Mesenchymal stem cell (in vitro differentiated cells and primary cell): ENCODE measurements around the gene WDFY3.

Experiments
- DNase-seq: peaks from one replicate; pipeline ENCODE4 v3.0.0-alpha.2; 2013
- H2AFZ ChIP-seq: one replicate; pipeline ENCODE4 v1.6.1; 2013; ENCODE audit warnings: low read depth, mild to moderate bottlenecking, control low read depth, inconsistent platforms, low read length, moderate library complexity
- H2AK5ac ChIP-seq: 2 replicates; pipeline ENCODE4 v1.6.1; 2013; ENCODE audit warnings: low read length, moderate library complexity, mild to moderate bottlenecking, inconsistent platforms; ENCODE audit not compliant: severe bottlenecking
- H2BK120ac ChIP-seq: one replicate; pipeline ENCODE4 v1.6.1; 2013; ENCODE audit warnings: low read depth, mild to moderate bottlenecking, inconsistent platforms, low read length, moderate library complexity
- H2BK12ac ChIP-seq, 2 experiments: one replicate each; pipeline ENCODE4 v1.6.1; 2013; ENCODE audit warnings: inconsistent platforms in 2 of 2, low read length in 2 of 2, mild to moderate bottlenecking in 2 of 2, moderate library complexity in 2 of 2, control low read depth in 1 of 2
- H2BK15ac ChIP-seq: one replicate; pipeline ENCODE4 v1.6.1; 2013; ENCODE audit warnings: mild to moderate bottlenecking, low read depth, inconsistent platforms; ENCODE audit not compliant: poor library complexity, severe bottlenecking
- H2BK5ac ChIP-seq: 2 replicates; pipeline ENCODE4 v1.6.1; 2013; ENCODE audit warnings: low read depth, mild to moderate bottlenecking, low read length, control low read depth, inconsistent platforms; ENCODE audit not compliant: poor library complexity, severe bottlenecking
- H3K14ac ChIP-seq, 2 experiments: one replicate each; pipeline ENCODE4 v1.6.1; 2013; ENCODE audit warnings: inconsistent platforms in 2 of 2, low read length in 2 of 2, control low read depth in 1 of 2, mild to moderate bottlenecking in 1 of 2, moderate library complexity in 1 of 2
- H3K18ac ChIP-seq, 2 experiments: one replicate each; pipeline ENCODE4 v1.6.1; 2013; ENCODE audit warnings: inconsistent platforms in 2 of 2, low read length in 2 of 2, control low read depth in 1 of 2, low read depth in 1 of 2, mild to moderate bottlenecking in 1 of 2
- H3K23ac ChIP-seq, 2 experiments: one replicate each; pipeline ENCODE4 v1.6.1; 2013; ENCODE audit warnings: inconsistent platforms in 2 of 2, low read length in 2 of 2, mild to moderate bottlenecking in 2 of 2, moderate library complexity in 2 of 2, control low read depth in 1 of 2
- H3K27ac ChIP-seq: 2 replicates; pipeline ENCODE4 v1.5.1; 2013; ENCODE audit warnings: mild to moderate bottlenecking, moderate library complexity, low read length, control low read depth, inconsistent platforms; ENCODE audit not compliant: poor library complexity, severe bottlenecking
- H3K27me3 ChIP-seq, 2 experiments: 2 replicates each; pipeline versions ENCODE4 v1.6.1 to v1.7.0; 2013; ENCODE audit warnings: low read length in 2 of 2, mild to moderate bottlenecking in 2 of 2, moderate library complexity in 2 of 2, control low read depth in 1 of 2, inconsistent platforms in 1 of 2; ENCODE audit not compliant: control insufficient read depth in 1 of 2, insufficient read depth in 1 of 2
- H3K36me3 ChIP-seq, 2 experiments: 2 replicates each; pipeline versions ENCODE4 v1.6.1 to v1.7.0; 2013; ENCODE audit warnings: low read length in 2 of 2, control low read depth in 1 of 2, inconsistent platforms in 1 of 2, low read depth in 1 of 2, mild to moderate bottlenecking in 1 of 2; ENCODE audit not compliant: insufficient read depth in 2 of 2, control insufficient read depth in 1 of 2
- H3K4ac ChIP-seq, 2 experiments: one replicate each; pipeline ENCODE4 v1.6.1; 2013; ENCODE audit warnings: inconsistent platforms in 2 of 2, low read length in 2 of 2, mild to moderate bottlenecking in 2 of 2, moderate library complexity in 2 of 2, control low read depth in 1 of 2, low read depth in 1 of 2
- H3K4me1 ChIP-seq: 2 replicates; pipeline ENCODE4 v1.6.1; 2013; ENCODE audit warnings: low read depth, low read length, control low read depth; ENCODE audit not compliant: control insufficient read depth, insufficient read depth
- H3K4me2 ChIP-seq: 2 replicates; pipeline ENCODE4 v1.6.1; 2013; ENCODE audit warnings: low read length, mild to moderate bottlenecking, inconsistent platforms; ENCODE audit not compliant: poor library complexity, severe bottlenecking
- H3K4me3 ChIP-seq, 2 experiments: 2 replicates each; pipeline versions ENCODE4 v1.5.1 to v1.7.0; 2013; ENCODE audit warnings: low read length in 2 of 2, mild to moderate bottlenecking in 2 of 2, control low read depth in 1 of 2, low read depth in 1 of 2; ENCODE audit not compliant: insufficient read depth in 1 of 2
- H3K79me1 ChIP-seq: replicated peaks from 2 replicates; pipeline ENCODE4 v1.6.1; 2013; ENCODE audit warnings: mild to moderate bottlenecking, control low read depth, low read length, inconsistent platforms; ENCODE audit not compliant: poor library complexity, severe bottlenecking
- H3K9ac ChIP-seq: 2 replicates; pipeline ENCODE4 v1.7.0; 2013; ENCODE audit warnings: mild to moderate bottlenecking, low read length, moderate library complexity
- H3K9me3 ChIP-seq: 2 replicates; pipeline ENCODE4 v1.7.0; 2013; ENCODE audit warnings: mild to moderate bottlenecking, low read length; ENCODE audit not compliant: control insufficient read depth
- H4K8ac ChIP-seq: one replicate; pipeline ENCODE4 v1.6.1; 2013; ENCODE audit warnings: inconsistent platforms, mild to moderate bottlenecking, low read length, moderate library complexity
- H4K91ac ChIP-seq: one replicate; pipeline ENCODE4 v1.6.1; 2013; ENCODE audit warnings: mild to moderate bottlenecking, low read length, inconsistent platforms
- WGBS: methylation state at CpG from one replicate; pipeline ENCODE4 v1.1.7; 2013; ENCODE audit warnings: mixed read lengths; 5-methylcytosine and 5-hydroxymethylcytosine counted together

Gene WDFY3

DNA sequence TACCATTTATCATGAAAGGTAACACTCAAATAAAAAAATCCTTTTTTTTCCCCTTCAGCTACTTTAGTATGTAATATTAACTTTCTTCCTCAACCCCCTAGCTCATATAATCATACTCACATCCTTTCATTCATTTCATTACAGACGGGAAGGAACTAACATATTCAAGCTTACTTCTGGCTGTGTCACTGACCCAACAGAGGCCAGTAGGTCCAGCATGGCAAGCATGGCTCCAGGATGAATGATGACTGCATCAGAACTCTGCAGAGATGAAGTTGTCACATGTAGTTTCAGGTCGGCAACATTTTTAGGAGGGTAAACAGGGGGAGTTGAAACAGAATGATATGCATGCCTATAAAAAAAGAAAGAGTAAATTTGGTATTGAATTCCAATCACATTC lies 163.4 kb downstream of the WDFY3 start:
- Histone ChIP-seq H3K4me2 (no peak overlapping the region), H3K9me3 (no peaks in the 10 kb centered on the region), H3K4me1 (no peaks in the 10 kb centered on the region), H2AFZ (no peak overlapping the region), H3K4me3 (no peak overlapping the region), H2BK12ac (no peak overlapping the region), H2AK5ac (no peak overlapping the region), H3K27me3 (no peaks in the 10 kb centered on the region), H2BK15ac (no peak overlapping the region), H3K23ac (no peak overlapping the region), H2BK5ac (no peak overlapping the region), H4K91ac (no peak overlapping the region), H3K18ac (no peak overlapping the region), H3K79me1 (peaks cover 4% of the 10 kb centered on the region), H3K27ac (no peak overlapping the region), H2BK120ac (no peak overlapping the region), H3K4ac (no peak overlapping the region), H3K9ac (no peak overlapping the region), H3K14ac (no peak overlapping the region), H3K36me3 (peaks cover 19 to 62% of the 10 kb centered on the region in 2 experiments), H4K8ac (no peak overlapping the region)
- no peak for DNase-seq
- WGBS, result 93% methylated on average over 1 of the region's 2 CpGs

- Histone ChIP-seq H3K4ac (no peak overlapping the region), H3K14ac (no peak overlapping the region), H2AFZ (no peak overlapping the region), H3K23ac (no peak overlapping the region), H3K79me1 (peaks cover 6% of the 10 kb centered on the region), H2BK120ac (no peak overlapping the region), H2AK5ac (no peak overlapping the region), H3K9ac (no peak overlapping the region), H2BK12ac (no peak overlapping the region), H4K8ac (no peak overlapping the region), H3K36me3 (peaks cover 19 to 66% of the 10 kb centered on the region in 2 experiments), H3K27ac (no peak overlapping the region), H2BK15ac (no peak overlapping the region), H3K4me1 (no peaks in the 10 kb centered on the region), H3K9me3 (no peaks in the 10 kb centered on the region), H3K4me2 (no peak overlapping the region), H3K27me3 (no peaks in the 10 kb centered on the region), H2BK5ac (no peak overlapping the region), H4K91ac (no peak overlapping the region), H3K4me3 (no peak overlapping the region), H3K18ac (no peak overlapping the region)
- DNase-seq, result no peak
Measured at GRCh38 chr4:84800256-84800655, 166.2 kb downstream of the WDFY3 start.

DNA sequence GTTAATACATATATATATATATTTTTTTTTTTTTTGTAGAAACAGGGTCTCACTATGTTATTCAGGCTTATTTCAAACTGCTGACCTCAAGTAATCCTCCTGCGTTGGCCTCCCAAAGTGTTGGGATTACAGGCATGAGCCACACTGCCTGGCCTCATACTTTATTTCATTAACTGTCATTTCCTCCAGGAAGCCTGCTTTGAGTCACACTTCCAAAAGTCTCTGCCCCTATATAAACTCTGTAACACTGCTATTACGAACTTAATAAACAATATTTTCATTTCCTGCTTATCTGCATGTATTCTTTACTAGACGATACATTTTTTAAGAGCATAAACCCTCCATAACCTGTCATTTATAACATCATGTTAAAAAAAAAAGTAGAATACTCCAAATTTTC lies 167.2 kb downstream of the WDFY3 start:
- no peak overlapping the region for H4K8ac ChIP-seq
- H2AK5ac ChIP-seq, result no peak overlapping the region

GRCh38 chr4:84796394-84796793 lies 170.1 kb downstream of the WDFY3 start:
- no peak overlapping the region for H2AK5ac ChIP-seq
- H3K4ac ChIP-seq, result no peak overlapping the region
- no peak overlapping the region for H3K4me3 ChIP-seq
- H3K36me3 ChIP-seq, result peaks cover 6 to 65% of the 10 kb centered on the region in 2 experiments
- no peak for DNase-seq
- H3K9ac ChIP-seq, result no peak overlapping the region
- H4K8ac ChIP-seq, result no peak overlapping the region
- H3K4me2 ChIP-seq, result no peak overlapping the region
- no peaks in the 10 kb centered on the region for H3K27me3 ChIP-seq
- H2BK120ac ChIP-seq, result no peak overlapping the region
- H3K79me1 ChIP-seq, result peaks cover 7% of the 10 kb centered on the region
- no peak overlapping the region for H3K27ac ChIP-seq
- H2BK15ac ChIP-seq, result no peak overlapping the region
- H2AFZ ChIP-seq, result no peak overlapping the region
- H3K18ac ChIP-seq, result no peak overlapping the region
- H2BK12ac ChIP-seq, result no peak overlapping the region
- no peak overlapping the region for H2BK5ac ChIP-seq
- H3K23ac ChIP-seq, result no peak overlapping the region
- H4K91ac ChIP-seq, result no peak overlapping the region
- H3K14ac ChIP-seq, result no peak overlapping the region
- 78% methylated on average over 1 of the region's 3 CpGs for WGBS
- no peaks in the 10 kb centered on the region for H3K4me1 ChIP-seq
- H3K9me3 ChIP-seq, result no peaks in the 10 kb centered on the region

More for the DNA sequence above, 167.2 kb downstream of the WDFY3 start:
- Histone ChIP-seq H3K9me3 (no peaks in the 10 kb centered on the region), H3K27me3 (no peaks in the 10 kb centered on the region), H2BK15ac (no peak overlapping the region), H3K27ac (no peak overlapping the region), H3K14ac (no peak overlapping the region), H2BK120ac (no peak overlapping the region), H3K4me2 (no peak overlapping the region), H3K4me1 (no peaks in the 10 kb centered on the region), H4K91ac (no peak overlapping the region), H2AFZ (no peak overlapping the region), H3K79me1 (peaks cover 6% of the 10 kb centered on the region), H3K4ac (no peak overlapping the region), H3K18ac (no peak overlapping the region), H2BK12ac (no peak overlapping the region), H3K36me3 (peaks cover 19 to 75% of the 10 kb centered on the region in 2 experiments), H2BK5ac (no peak overlapping the region), H3K4me3 (no peak overlapping the region), H3K23ac (no peak overlapping the region), H3K9ac (no peak overlapping the region)
- 46% methylated on average over 3 of the region's 3 CpGs for WGBS
- no peak for DNase-seq
